Activated T-helper 1 cell treated with Interleukin-2 at 50 U/mL for 16 hours (primary cell): ENCODE data around the gene PACSIN2.
"Not testable (repeated sequence)": the region's sequence is repeated elsewhere in the genome, so short reads cannot be mapped to it uniquely, and the experiment has no call there.

Experiments
- DNase-seq: peaks from one replicate; pipeline ENCODE4 v3.0.0-alpha.2; 2020; ENCODE audit warnings: low read depth

Gene PACSIN2

GRCh38 chr22:42992092-42992491 is 22.9 kb downstream of the PACSIN2 start:
- no peak for DNase-seq

DNA sequence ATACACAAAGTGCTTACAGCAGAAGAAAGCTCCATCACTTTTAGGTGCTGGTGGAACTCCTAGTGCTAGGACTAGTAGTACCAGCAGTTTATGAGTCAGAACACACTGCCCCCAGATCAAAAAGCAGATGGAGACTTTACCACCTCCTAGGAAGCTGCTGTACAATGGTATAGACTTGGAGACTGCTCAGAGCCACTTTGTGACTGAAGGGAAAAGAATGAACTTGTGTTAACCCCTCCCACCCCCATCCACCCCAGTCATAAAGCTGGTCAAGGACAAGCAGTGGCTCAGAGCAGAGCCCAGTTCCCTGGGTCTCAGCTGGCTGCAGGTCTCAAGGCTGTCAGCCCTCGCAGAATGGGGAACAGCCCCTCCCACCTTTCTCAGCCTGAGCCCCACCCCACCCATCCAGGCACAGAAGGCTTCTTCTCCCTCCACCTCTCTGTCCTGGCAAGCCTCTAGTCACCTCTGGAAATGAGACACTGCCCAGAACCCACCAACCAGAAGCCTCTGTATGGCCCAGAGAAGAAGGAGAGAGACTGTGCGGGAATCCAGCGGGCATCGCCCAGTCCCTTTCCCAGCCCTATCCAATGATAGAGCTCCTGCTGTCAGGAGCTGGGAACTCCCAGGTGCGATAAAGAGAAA is 23.8 kb downstream of the PACSIN2 start:
- no peak for DNase-seq

GRCh38 chr22:42990131-42990838 is 24.7 kb downstream of the PACSIN2 start:
- DNase-seq, result no peak

DNA sequence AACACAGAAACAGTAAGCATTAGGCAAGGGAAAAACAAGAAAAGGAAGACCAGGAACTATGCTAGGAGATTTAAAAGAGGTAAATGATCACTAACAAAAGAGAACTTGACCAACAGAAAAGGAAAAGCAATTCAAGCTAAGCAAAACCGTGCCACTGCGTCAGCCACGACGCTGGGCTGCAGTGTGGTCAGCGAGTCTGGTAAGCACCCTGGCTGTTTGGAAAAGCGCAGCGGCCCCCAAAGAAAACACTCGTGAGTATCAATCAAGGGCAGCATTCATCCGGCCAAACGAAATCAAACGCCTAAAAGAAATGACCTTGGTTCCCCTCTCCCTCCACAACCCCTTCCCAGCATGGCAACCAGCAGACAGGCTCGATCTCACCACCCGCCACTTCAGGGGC is 28.8 kb downstream of the PACSIN2 start:
- no peak for DNase-seq

GRCh38 chr22:42985531-42985905 is 29.4 kb downstream of the PACSIN2 start:
- no peak for DNase-seq

DNA sequence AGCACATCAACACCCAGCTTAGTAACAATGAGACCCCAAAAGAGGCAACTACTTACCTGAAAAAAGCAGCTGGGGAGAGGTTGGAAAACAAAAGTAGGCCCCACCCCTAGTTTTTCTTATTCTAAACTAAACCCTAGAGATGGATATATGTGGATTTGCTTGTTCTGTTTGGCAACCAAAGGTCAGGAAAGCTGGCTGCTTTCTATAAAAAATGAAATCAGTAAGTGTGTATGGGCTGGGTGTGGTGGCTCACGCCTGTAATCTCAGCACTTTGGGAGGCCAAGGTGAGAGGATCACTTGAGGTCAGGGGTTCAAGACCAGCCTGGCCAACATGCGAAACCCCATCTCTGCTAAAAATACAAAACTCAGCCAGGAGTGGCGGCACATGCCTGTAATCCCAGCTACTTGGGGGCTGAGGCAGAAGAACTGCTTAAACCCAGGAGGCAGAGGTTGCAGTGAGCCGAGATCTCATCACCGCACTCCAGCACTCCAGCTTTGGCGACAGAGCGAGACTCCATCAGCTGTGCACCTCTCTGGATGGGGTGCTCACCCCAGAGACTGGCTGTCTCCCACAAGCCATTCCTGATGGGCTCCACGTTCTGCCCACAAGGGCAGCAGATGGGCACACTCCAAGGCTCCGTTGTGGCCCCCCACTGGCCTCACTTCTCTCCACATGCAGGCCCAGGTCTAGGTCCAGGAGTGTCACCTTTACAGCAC is 30.0 kb downstream of the PACSIN2 start:
- DNase-seq, result no peak

- DNase-seq, result no peak
Measured at GRCh38 chr22:42984397-42984796, 30.6 kb downstream of the PACSIN2 start.

- no peak for DNase-seq
Measured at GRCh38 chr22:42983470-42983869, 31.5 kb downstream of the PACSIN2 start.

GRCh38 chr22:42979606-42980005 is 35.3 kb downstream of the PACSIN2 start:
- DNase-seq, result no peak

DNA sequence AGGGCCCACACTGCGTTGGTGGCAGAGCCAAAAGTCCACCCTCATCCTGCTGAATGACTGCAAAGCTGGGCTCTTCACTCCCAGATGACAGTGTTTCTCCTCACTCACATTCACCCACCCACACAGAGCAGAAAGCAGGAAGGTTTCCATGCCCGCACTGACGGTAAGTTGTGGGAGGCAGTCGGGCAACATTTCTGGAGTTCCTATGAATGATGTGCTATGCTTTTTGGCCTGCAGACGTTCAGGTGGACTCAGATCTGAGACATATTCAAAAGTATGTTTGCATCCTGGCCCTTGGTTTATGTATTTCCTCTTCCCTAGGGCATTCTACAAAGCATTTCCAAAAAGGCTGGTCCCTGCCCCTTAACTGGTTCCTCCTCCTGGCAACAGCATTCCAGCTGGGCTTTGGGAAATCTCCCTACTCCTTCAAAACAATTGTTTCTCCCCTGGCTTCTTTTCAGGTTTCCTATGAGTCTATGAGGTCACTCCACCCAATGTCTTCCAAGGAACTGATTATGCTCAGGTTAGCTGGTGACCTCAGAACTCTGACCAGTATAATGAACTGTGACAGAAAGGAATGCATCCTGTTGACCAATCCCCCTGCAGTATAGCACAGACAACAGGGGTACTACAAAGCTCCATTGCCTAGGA is 36.4 kb downstream of the PACSIN2 start:
- DNase-seq, result no peak

DNA sequence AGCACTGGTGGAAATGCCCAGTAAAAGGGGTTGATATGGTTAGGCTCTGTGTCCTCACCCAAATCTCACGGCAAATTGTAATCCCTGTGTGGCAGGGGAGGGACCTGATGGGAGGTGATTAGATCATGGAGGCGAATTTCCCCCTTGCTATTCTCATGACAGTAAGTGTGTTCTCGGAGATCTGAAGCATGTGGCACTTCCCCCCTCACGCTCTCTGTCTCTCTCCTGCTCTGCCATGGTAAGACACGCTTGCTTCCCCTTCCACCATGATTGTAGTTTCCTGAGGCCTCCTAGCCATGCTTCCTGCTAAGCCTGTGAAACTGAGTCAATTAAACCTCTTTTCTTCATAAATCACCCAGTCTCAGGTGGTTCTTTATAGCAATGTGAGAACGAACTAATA is 37.4 kb downstream of the PACSIN2 start:
- DNase-seq, result no peak

DNA sequence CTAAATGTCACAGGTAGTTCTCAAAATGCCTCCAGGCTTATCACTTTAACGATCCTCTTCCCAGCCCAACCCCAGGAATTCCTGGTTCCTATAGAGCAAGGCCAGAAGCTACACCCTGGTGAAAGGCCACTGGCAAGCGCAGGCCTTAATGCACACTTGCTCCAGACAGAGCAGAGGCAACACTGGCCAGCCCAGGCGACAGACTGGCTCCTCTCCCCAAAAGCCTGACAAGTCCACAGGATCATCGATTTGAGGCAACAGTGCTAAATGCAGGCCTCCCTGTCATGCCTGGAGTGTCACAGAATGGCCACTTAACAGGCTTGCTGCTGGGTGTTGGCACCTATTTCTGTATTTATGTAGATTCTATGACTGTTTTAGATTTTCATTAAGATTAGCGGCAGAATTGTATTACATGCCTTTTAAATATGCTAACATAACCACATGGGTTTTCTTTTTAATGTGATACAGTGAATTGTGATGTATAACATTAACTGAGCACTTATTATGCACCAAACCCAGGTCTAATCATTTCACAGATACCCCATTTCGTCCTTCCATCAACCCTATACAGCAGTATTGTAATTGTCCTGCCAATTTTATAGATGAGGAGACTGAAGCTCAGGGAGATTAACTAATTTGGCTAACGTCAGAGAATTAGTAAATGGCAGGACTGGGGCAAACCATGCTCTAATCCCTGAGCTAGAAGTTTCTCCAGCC is 38.6 kb downstream of the PACSIN2 start:
- no peak for DNase-seq

DNA sequence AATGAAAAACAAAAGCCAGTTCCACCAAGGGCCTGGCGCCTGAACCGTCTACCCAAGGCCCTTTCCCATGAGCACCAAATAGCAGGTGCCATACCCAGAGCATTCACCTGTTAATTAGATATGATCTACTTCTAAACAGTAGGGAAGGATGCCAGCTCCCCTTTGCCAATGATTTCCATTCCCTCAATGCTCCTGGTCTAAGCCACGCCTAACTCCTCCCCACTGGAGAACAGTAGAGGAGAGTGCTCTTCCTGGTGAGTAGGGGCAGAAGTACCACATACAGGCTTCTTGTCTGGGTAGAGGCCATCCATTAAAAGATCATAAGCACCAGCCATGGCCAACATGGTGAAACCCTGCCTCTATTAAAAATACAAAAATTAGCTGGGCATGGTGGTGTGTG is 40.7 kb downstream of the PACSIN2 start:
- no peak for DNase-seq

GRCh38 chr22:42973536-42973881 is 41.4 kb downstream of the PACSIN2 start:
- DNase-seq, result no peak

DNA sequence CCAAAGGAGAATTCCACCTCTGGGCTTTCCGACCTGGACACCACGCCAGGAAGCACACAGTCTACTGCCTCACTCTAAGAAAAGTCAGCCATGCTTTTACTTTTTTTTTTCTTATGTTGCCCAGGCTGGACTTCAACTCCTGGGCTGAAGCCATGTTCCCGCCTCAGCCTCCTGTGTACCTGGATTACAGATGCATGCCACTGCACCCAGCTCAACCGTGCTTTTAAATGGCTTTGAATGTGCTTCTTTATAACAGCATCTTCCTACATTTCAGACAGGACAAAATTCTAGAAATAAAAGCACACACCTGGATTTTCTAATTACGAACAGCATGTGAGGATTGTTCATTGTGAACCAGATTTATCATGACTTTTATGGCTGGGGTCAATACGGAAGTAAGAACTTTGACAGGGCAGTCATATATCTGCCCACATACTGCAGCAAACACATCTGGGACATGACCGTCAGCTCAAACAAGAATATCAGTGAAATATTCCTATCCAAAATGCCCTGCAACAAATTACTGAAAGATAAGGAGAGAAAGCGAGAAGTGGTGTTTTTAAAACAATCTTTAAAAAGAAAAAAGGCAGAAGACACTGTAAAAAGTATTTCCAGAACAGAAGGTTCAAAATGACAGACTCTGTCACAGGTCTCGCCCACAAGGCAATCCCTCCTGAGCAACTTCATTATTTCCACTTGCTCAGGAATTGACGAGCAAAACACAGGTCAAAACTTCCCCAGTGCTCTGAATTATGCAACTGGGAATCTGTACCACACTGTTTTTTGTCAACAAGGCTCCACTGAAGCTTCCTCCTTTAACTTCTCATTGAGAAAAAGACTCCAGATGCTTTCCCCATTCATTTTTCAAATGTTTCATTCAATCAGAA is 42.1 kb downstream of the PACSIN2 start:
- no peak for DNase-seq

DNA sequence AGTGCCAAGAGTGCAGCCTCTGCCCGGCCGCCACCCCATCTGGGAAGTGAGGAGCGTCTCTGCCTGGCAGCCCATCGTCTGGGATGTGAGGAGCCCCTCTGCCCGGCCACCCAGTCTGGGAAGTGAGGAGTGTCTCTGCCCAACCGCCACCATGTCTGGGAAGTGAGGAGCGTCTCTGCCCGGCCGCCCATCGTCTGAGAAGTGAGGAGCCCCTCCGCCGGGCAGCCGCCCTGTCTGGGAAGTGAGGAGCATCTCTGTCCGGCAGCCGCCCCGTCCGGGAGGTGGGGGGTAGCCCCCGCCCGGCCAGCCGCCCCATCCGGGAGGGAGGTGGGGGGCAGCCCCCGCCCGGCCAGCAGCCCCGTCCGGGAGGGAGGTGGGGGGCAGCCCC is 43.5 kb downstream of the PACSIN2 start:
- not testable (repeated sequence) for DNase-seq

DNA sequence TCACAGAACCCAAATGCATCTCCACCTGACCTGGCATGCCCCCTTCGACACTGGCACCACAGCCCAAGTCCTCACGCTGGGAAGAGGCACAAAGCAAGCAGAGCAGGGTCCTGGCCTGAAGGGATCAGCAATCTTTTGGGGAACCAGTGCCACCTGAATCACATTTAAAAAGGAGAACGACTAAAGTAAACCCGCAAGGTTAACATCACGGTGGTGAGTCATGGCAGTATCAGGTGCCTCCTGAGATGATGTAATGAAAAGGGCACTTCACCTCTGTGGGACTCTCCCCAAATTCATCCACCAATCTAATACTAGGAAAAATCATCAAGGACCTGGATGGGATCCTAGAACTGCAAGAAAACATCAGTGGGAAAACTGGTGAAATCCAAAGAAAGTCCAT is 44.9 kb downstream of the PACSIN2 start:
- DNase-seq, result no peak

- no peak for DNase-seq
Measured at GRCh38 chr22:42969348-42969975, 45.5 kb downstream of the PACSIN2 start.

DNA sequence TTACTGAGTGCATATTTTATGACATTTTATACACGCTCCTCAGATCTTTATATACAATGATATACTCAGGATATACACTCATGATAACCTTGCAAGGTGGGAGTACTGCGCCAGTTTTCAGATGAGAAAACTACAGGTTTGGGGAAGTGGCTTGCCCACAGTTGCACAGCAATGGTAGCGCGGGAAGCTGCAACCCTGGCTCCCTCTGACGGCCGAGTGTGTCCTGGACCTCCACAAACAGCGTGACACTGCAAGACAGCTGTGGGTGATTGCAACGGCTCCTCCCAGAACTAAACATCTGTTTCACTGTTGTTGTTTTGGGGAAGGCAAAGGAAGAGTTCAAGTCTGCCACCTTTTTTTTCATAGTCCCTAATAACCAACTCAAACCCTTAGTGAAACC is 47.0 kb downstream of the PACSIN2 start:
- DNase-seq, result no peak

- DNase-seq, result no peak
Measured at GRCh38 chr22:42967005-42967404, 47.9 kb downstream of the PACSIN2 start.

DNA sequence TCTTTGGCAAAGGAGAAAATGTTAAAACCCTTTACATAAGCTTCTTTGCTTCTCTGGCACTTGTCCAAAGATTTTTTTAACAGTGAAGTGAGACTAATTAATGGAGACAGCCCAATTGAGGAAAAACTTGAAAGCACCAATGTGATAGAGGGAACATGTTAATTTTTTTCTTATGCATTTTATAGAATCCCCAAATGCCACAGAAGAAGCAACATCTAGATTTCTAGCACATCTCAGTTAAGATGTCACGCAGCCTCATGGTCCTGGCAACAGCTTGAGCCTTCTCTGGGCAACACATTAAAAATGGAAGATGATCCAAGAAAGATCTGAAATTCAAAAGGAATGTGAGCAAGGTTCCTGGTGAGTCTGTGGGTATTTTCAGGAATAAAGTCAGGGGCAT is 48.5 kb downstream of the PACSIN2 start:
- no peak for DNase-seq
